GM23338 (cell line): ENCODE data around the gene DCDC2. TPM values are rescaled to one million over a fixed set of nuclear protein-coding genes. Genes with fewer than 3 reads are reported as not detected.
A peak's percentile ranks its signal among the peaks of the same experiment; 100 is the strongest.
"Not testable (repeated sequence)": the region's sequence is repeated elsewhere in the genome, so short reads cannot be mapped to it uniquely, and the experiment has no call there.

Experiments
- ATAC-seq: fragments of 200-7000 bp; cut with Tn5 transposase; 3 replicates; pipeline ENCODE4 v1.9.1; 2020
- DNase-seq: peaks from one replicate; pipeline ENCODE4 v3.0.0-alpha.2; 2015; ENCODE audit warnings: low spot score
- H2AFZ ChIP-seq: fragments of 200-600 bp; sonication (generic); 2 replicates; pipeline ENCODE4 v1.8.0; 2016; ENCODE audit warnings: antibody characterized with exemption, mild to moderate bottlenecking, moderate library complexity
- H3F3A ChIP-seq: fragments of 200-600 bp; sonication (generic); replicated peaks from 2 replicates; pipeline ENCODE4 v1.8.0; 2017; ENCODE audit warnings: antibody characterized with exemption, mixed run types, low read depth
- H3K27ac ChIP-seq: fragments of 200-600 bp; sonication (generic); 2 replicates; pipeline ENCODE4 v1.6.1; 2016; ENCODE audit warnings: low read depth
- H3K27me3 ChIP-seq: fragments of 200-600 bp; sonication (generic); 2 replicates; pipeline ENCODE4 v1.8.0; 2016; ENCODE audit warnings: mild to moderate bottlenecking, mixed run types, moderate library complexity; ENCODE audit not compliant: insufficient read depth
- H3K36me3 ChIP-seq: fragments of 200-600 bp; sonication (generic); 2 replicates; pipeline ENCODE4 v1.8.0; 2016; ENCODE audit warnings: mild to moderate bottlenecking; ENCODE audit not compliant: insufficient read depth
- H3K4me1 ChIP-seq: fragments of 200-600 bp; sonication (generic); 2 replicates; pipeline ENCODE4 v1.8.0; 2016; ENCODE audit warnings: mild to moderate bottlenecking, moderate library complexity; ENCODE audit not compliant: insufficient read depth
- H3K4me2 ChIP-seq: fragments of 200-600 bp; sonication (generic); 2 replicates; pipeline ENCODE4 v1.7.1; 2017; ENCODE audit warnings: mixed run types
- H3K4me3 ChIP-seq: fragments of 200-600 bp; sonication (generic); 2 replicates; pipeline ENCODE4 v1.6.1; 2016; ENCODE audit warnings: mixed run types
- H3K79me2 ChIP-seq: fragments of 200-600 bp; sonication (generic); replicated peaks from 2 replicates; pipeline ENCODE4 v1.8.0; 2017; ENCODE audit warnings: mild to moderate bottlenecking; ENCODE audit not compliant: insufficient read depth
- H3K9me2 ChIP-seq: fragments of 200-600 bp; sonication (generic); 2 replicates; pipeline ENCODE4 v1.8.0; 2017; ENCODE audit not compliant: insufficient read depth
- H4K20me1 ChIP-seq: fragments of 200-600 bp; sonication (generic); replicated peaks from 2 replicates; pipeline ENCODE4 v1.8.0; 2017; ENCODE audit warnings: mild to moderate bottlenecking; ENCODE audit not compliant: insufficient read depth
- H3K27ac Mint-ChIP-seq: 2 replicates; pipeline ENCODE4 v1.8.0; 2020; ENCODE audit warnings: inconsistent platforms, mild to moderate bottlenecking, moderate library complexity, mixed read lengths
- H3K27me3 Mint-ChIP-seq: 3 replicates; pipeline ENCODE4 v1.8.0; 2022; ENCODE audit warnings: low read depth, mild to moderate bottlenecking, moderate library complexity, mixed read lengths, inconsistent platforms; ENCODE audit not compliant: insufficient read depth, poor library complexity
- H3K36me3 Mint-ChIP-seq: 3 replicates; pipeline ENCODE4 v1.8.0; 2021; ENCODE audit warnings: low read depth, mild to moderate bottlenecking, inconsistent platforms, moderate library complexity, mixed read lengths
- H3K4me1 Mint-ChIP-seq: 3 replicates; pipeline ENCODE4 v1.8.0; 2020; ENCODE audit warnings: mild to moderate bottlenecking, inconsistent platforms, mixed read lengths
- H3K4me3 Mint-ChIP-seq: 3 replicates; pipeline ENCODE4 v1.8.0; 2021; ENCODE audit warnings: moderate library complexity, mild to moderate bottlenecking, inconsistent platforms, mixed read lengths
- H3K9me3 Mint-ChIP-seq: 3 replicates; pipeline ENCODE4 v1.8.0; 2020; ENCODE audit warnings: moderate library complexity, mild to moderate bottlenecking, inconsistent platforms, mixed read lengths
- CREB1 ChIP-seq: fragments of 250-450 bp; sonication (Bioruptor Pico); IDR thresholded peaks from 2 replicates; pipeline ENCODE4 v1.5.0; 2020; ENCODE audit warnings: low read depth, mild to moderate bottlenecking, moderate library complexity
- EZH2 ChIP-seq: fragments of 200-600 bp; sonication (generic); IDR thresholded peaks from one replicate; pipeline ENCODE4 v1.8.0; 2017; ENCODE audit warnings: antibody characterized with exemption, mild to moderate bottlenecking, low read depth; ENCODE audit not compliant: unreplicated experiment
- EZH2phosphoT487 ChIP-seq: fragments of 200-600 bp; sonication (generic); IDR thresholded peaks from one replicate; pipeline ENCODE4 v1.8.1; 2018; ENCODE audit warnings: antibody characterized with exemption; ENCODE audit not compliant: unreplicated experiment
- NANOG ChIP-seq: IDR thresholded peaks from 2 replicates; pipeline ENCODE4 v1.6.1; 2016; ENCODE audit warnings: antibody characterized with exemption, borderline replicate concordance
- POLR2AphosphoS5 ChIP-seq: IDR thresholded peaks from 2 replicates; pipeline ENCODE4 v1.6.1; 2016; ENCODE audit warnings: antibody characterized with exemption, low read depth
- STAT1 ChIP-seq: IDR thresholded peaks from one replicate; pipeline ENCODE4 v1.6.1; 2016; ENCODE audit warnings: antibody characterized with exemption; ENCODE audit not compliant: unreplicated experiment
- ZNF114 ChIP-seq: fragments of 250-450 bp; sonication (Bioruptor Pico); IDR thresholded peaks from 2 replicates; pipeline ENCODE4 v1.5.0; 2020; ENCODE audit warnings: mild to moderate bottlenecking, moderate library complexity
- ZNF331 ChIP-seq: fragments of 250-450 bp; sonication (Bioruptor Pico); IDR thresholded peaks from 2 replicates; pipeline ENCODE4 v1.5.0; 2020; ENCODE audit warnings: low read depth, mild to moderate bottlenecking, moderate library complexity
- polyA plus RNA-seq: library from polyadenylated mRNA; unstranded; fragments of >200 nt; fragmentation: Nextera tagmentation; extraction: Ambion mirVana; gene quantifications from 2 replicates; pipeline ENCODE4 v1.2.1, GENCODE V29; 2016
- total RNA-seq: library from RNA; depleted of rRNA; stranded (reverse); fragments of >200 nt; shearing (Covaris generic); gene quantifications from 2 replicates; pipeline ENCODE4 v1.2.3, GENCODE V29; 2014
- TF ChIP-seq, protein P1 (sequence below): IDR thresholded peaks from one replicate; pipeline ENCODE4 v1.6.1; 2018; ENCODE audit warnings: antibody characterized with exemption; ENCODE audit not compliant: unreplicated experiment
- TF ChIP-seq, protein P2 (sequence below): fragments of 250-450 bp; sonication (Bioruptor Pico); IDR thresholded peaks from 2 replicates; pipeline ENCODE4 v1.5.0; 2020; ENCODE audit warnings: mild to moderate bottlenecking, moderate library complexity
- TF ChIP-seq, protein P3 (sequence below), 2 experiments: fragments of 200-600 bp in 1 of 2; sonication (generic) in 1 of 2; conservative IDR thresholded peaks; 2 replicates each; pipeline versions ENCODE4 v1.5.1 to v1.6.1; 2016 to 2017; ENCODE audit warnings: antibody characterized with exemption in 2 of 2, low read depth in 2 of 2, mild to moderate bottlenecking in 2 of 2, moderate library complexity in 1 of 2

The DCDC2 gene
- total and polyA plus RNA-seq, 2 experiments from 2014 or later, result 0.59 to 0.79 TPM

DNA sequence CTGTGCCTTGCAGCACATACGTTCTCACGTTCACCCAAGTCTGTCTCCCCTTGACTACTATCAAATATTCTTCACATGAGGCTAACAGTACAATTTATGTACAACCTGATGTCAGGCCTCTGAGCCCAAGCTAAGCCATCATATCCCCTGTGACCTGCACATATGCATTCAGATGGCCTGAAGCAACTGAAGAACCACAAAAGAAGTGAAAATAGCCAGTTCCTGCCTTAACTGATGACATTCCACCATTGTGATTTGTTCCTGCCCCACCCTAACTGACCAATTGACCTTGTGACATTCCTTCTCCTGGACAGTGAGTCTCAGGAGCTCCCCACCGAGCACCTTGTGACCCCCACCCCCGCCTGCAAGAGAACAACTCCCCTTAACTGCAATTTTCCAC, 46.1 kb downstream of the DCDC2 start:
- peaks cover 40% of the 10 kb centered on the region for H3K4me1 Mint-ChIP-seq
- peak overlapping the region; percentile 93 for H3K27ac Mint-ChIP-seq
- not testable (repeated sequence) for H3K27me3 Mint-ChIP-seq

DNA sequence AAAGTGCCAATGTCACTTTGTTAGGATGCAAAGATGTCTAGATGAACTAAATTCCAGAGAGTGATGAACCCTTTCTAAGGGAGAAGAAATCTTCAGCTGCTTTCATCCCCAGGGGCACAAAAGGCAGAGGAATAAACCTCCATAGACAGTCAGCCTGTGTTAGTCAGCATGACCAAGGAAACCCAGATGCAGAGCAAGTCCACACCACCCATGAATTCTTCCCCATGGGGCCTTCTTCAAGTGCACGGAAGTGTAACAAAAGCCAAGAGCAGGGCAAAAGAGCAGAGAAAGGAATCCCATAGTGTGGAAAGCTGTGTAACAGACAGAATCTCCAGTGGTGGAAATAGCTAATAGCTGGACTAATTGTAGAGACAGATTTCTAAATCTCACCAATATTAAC, 50.0 kb downstream of the DCDC2 start:
- H3K36me3 Mint-ChIP-seq, result no peaks in the 10 kb centered on the region
- Histone ChIP-seq H3K27me3 (no peaks in the 10 kb centered on the region), H3K4me2 (no peak overlapping the region), H2AFZ (peak overlapping the region; percentile 80), H3K79me2 (no peaks in the 10 kb centered on the region), H3K9me2 (0 out of 2 replicates have a peak, but pooled peaks cover 3% of the 10 kb centered on the region), H3K4me3 (no peak overlapping the region), H3K36me3 (peaks cover 7% of the 10 kb centered on the region; the same call in 1 of the 2 replicates), H3K4me1 (peaks cover 5% of the 10 kb centered on the region; the same call in 1 of the 2 replicates), H4K20me1 (no peaks in the 10 kb centered on the region), H3K27ac (no peak overlapping the region), H3F3A (no peaks in the 10 kb centered on the region)
- DNase-seq (no peak), ATAC-seq (peak; percentile 48)
- H3K27ac Mint-ChIP-seq, result no peak overlapping the region; the same call in 1 of the 2 replicates
- no peak overlapping the region for H3K4me3 Mint-ChIP-seq
- H3K9me3 Mint-ChIP-seq, result no peaks in the 10 kb centered on the region
- H3K27me3 Mint-ChIP-seq, result peaks cover 5% of the 10 kb centered on the region
- peaks cover 36% of the 10 kb centered on the region for H3K4me1 Mint-ChIP-seq
- no peak for TF ChIP-seq EZH2
- no peak for TF ChIP-seq EZH2phosphoT487
- TF ChIP-seq, protein P1, sequence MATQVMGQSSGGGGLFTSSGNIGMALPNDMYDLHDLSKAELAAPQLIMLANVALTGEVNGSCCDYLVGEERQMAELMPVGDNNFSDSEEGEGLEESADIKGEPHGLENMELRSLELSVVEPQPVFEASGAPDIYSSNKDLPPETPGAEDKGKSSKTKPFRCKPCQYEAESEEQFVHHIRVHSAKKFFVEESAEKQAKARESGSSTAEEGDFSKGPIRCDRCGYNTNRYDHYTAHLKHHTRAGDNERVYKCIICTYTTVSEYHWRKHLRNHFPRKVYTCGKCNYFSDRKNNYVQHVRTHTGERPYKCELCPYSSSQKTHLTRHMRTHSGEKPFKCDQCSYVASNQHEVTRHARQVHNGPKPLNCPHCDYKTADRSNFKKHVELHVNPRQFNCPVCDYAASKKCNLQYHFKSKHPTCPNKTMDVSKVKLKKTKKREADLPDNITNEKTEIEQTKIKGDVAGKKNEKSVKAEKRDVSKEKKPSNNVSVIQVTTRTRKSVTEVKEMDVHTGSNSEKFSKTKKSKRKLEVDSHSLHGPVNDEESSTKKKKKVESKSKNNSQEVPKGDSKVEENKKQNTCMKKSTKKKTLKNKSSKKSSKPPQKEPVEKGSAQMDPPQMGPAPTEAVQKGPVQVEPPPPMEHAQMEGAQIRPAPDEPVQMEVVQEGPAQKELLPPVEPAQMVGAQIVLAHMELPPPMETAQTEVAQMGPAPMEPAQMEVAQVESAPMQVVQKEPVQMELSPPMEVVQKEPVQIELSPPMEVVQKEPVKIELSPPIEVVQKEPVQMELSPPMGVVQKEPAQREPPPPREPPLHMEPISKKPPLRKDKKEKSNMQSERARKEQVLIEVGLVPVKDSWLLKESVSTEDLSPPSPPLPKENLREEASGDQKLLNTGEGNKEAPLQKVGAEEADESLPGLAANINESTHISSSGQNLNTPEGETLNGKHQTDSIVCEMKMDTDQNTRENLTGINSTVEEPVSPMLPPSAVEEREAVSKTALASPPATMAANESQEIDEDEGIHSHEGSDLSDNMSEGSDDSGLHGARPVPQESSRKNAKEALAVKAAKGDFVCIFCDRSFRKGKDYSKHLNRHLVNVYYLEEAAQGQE, result no peak
- TF ChIP-seq POLR2AphosphoS5, result no peak
- TF ChIP-seq ZNF114 (CRISPR knock-in tag), result no peak
- TF ChIP-seq, protein P2, sequence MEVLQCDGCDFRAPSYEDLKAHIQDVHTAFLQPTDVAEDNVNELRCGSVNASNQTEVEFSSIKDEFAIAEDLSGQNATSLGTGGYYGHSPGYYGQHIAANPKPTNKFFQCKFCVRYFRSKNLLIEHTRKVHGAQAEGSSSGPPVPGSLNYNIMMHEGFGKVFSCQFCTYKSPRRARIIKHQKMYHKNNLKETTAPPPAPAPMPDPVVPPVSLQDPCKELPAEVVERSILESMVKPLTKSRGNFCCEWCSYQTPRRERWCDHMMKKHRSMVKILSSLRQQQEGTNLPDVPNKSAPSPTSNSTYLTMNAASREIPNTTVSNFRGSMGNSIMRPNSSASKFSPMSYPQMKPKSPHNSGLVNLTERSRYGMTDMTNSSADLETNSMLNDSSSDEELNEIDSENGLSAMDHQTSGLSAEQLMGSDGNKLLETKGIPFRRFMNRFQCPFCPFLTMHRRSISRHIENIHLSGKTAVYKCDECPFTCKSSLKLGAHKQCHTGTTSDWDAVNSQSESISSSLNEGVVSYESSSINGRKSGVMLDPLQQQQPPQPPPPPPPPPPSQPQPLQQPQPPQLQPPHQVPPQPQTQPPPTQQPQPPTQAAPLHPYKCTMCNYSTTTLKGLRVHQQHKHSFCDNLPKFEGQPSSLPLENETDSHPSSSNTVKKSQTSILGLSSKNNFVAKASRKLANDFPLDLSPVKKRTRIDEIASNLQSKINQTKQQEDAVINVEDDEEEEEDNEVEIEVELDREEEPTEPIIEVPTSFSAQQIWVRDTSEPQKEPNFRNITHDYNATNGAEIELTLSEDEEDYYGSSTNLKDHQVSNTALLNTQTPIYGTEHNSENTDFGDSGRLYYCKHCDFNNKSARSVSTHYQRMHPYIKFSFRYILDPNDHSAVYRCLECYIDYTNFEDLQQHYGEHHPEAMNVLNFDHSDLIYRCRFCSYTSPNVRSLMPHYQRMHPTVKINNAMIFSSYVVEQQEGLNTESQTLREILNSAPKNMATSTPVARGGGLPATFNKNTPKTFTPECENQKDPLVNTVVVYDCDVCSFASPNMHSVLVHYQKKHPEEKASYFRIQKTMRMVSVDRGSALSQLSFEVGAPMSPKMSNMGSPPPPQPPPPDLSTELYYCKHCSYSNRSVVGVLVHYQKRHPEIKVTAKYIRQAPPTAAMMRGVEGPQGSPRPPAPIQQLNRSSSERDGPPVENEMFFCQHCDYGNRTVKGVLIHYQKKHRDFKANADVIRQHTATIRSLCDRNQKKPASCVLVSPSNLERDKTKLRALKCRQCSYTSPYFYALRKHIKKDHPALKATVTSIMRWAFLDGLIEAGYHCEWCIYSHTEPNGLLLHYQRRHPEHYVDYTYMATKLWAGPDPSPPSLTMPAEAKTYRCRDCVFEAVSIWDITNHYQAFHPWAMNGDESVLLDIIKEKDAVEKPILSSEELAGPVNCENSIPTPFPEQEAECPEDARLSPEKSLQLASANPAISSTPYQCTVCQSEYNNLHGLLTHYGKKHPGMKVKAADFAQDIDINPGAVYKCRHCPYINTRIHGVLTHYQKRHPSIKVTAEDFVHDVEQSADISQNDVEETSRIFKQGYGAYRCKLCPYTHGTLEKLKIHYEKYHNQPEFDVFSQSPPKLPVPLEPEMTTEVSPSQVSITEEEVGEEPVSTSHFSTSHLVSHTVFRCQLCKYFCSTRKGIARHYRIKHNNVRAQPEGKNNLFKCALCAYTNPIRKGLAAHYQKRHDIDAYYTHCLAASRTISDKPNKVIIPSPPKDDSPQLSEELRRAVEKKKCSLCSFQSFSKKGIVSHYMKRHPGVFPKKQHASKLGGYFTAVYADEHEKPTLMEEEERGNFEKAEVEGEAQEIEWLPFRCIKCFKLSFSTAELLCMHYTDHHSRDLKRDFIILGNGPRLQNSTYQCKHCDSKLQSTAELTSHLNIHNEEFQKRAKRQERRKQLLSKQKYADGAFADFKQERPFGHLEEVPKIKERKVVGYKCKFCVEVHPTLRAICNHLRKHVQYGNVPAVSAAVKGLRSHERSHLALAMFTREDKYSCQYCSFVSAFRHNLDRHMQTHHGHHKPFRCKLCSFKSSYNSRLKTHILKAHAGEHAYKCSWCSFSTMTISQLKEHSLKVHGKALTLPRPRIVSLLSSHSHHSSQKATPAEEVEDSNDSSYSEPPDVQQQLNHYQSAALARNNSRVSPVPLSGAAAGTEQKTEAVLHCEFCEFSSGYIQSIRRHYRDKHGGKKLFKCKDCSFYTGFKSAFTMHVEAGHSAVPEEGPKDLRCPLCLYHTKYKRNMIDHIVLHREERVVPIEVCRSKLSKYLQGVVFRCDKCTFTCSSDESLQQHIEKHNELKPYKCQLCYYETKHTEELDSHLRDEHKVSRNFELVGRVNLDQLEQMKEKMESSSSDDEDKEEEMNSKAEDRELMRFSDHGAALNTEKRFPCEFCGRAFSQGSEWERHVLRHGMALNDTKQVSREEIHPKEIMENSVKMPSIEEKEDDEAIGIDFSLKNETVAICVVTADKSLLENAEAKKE (CRISPR knock-in tag), result no peak
- no peak for TF ChIP-seq NANOG
- TF ChIP-seq CREB1 (CRISPR knock-in tag), result no peak
- TF ChIP-seq ZNF331 (CRISPR knock-in tag), result no peak
- TF ChIP-seq, protein P3, sequence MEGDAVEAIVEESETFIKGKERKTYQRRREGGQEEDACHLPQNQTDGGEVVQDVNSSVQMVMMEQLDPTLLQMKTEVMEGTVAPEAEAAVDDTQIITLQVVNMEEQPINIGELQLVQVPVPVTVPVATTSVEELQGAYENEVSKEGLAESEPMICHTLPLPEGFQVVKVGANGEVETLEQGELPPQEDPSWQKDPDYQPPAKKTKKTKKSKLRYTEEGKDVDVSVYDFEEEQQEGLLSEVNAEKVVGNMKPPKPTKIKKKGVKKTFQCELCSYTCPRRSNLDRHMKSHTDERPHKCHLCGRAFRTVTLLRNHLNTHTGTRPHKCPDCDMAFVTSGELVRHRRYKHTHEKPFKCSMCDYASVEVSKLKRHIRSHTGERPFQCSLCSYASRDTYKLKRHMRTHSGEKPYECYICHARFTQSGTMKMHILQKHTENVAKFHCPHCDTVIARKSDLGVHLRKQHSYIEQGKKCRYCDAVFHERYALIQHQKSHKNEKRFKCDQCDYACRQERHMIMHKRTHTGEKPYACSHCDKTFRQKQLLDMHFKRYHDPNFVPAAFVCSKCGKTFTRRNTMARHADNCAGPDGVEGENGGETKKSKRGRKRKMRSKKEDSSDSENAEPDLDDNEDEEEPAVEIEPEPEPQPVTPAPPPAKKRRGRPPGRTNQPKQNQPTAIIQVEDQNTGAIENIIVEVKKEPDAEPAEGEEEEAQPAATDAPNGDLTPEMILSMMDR (conservative IDR thresholded peaks at IDR 0.05; ENCODE audit: low read depth in 2 of 2), result no peak
- TF ChIP-seq STAT1, result no peak

More for the DNA sequence above, 46.1 kb downstream of the DCDC2 start:
- not testable (repeated sequence) for H3K79me2 ChIP-seq, H3K9me3 Mint-ChIP-seq, H3K4me3 ChIP-seq, H3F3A ChIP-seq, H3K27ac ChIP-seq, H3K9me2 ChIP-seq, ATAC-seq, H3K36me3 ChIP-seq, H3K4me2 ChIP-seq, H3K36me3 Mint-ChIP-seq, DNase-seq, H2AFZ ChIP-seq, H4K20me1 ChIP-seq, H3K27me3 ChIP-seq, H3K4me3 Mint-ChIP-seq
- peaks cover 15% of the 10 kb centered on the region; the same call in 1 of the 2 replicates for H3K4me1 ChIP-seq
